Measurements from ENCODE around the gene ADGRL2.

DNA sequence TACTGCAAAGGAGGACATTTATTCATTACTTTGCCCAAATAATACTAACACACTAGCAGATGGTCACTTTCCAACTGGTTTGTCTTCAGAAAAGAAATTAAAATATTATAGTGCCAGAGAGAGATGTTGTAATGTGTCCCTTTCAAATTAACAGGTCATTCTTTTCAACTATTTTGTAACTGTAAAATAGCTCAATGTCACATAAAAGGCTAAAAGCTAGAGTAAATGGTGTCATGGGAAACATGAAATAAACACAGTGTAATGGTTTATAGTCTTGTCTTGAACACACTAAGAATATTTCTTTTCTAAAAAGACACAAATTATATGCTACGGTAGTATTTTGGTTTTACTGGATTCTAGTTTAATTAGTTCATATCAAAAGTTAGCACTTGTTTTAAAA is 77.8 kb downstream of the ADGRL2 start:
- TF ChIP-seq ZNF24 (tag by site-specific recombination; IDR thresholded peaks at IDR 0.05) (no peak), ZNF292 (tag by site-specific recombination; IDR thresholded peaks at IDR 0.05; ENCODE audit: borderline replicate concordance, low read depth) (no peak), ZNF747 (tag by site-specific recombination; IDR thresholded peaks at IDR 0.05) (no peak), ZNF76 (tag by site-specific recombination; IDR thresholded peaks at IDR 0.05; ENCODE audit: borderline replicate concordance, low read depth) (no peak), ZNF169 (tag by site-specific recombination; IDR thresholded peaks at IDR 0.05) (no peak), SETDB1 (IDR thresholded peaks at IDR 0.05; ENCODE audit: insufficient read length, low read length) (no peak)
- TF ChIP-seq, protein P1, sequence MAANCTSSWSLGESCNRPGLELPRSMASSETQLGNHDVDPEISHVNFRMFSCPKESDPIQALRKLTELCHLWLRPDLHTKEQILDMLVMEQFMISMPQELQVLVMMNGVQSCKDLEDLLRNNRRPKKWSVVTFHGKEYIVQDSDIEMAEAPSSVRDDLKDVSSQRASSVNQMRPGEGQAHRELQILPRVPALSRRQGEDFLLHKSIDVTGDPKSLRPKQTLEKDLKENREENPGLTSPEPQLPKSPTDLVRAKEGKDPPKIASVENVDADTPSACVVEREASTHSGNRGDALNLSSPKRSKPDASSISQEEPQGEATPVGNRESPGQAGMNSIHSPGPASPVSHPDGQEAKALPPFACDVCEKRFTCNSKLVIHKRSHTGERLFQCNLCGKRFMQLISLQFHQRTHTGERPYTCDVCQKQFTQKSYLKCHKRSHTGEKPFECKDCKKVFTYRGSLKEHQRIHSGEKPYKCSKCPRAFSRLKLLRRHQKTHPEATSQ (tag by site-specific recombination; IDR thresholded peaks at IDR 0.05): no peak
- TF ChIP-seq, protein P2, sequence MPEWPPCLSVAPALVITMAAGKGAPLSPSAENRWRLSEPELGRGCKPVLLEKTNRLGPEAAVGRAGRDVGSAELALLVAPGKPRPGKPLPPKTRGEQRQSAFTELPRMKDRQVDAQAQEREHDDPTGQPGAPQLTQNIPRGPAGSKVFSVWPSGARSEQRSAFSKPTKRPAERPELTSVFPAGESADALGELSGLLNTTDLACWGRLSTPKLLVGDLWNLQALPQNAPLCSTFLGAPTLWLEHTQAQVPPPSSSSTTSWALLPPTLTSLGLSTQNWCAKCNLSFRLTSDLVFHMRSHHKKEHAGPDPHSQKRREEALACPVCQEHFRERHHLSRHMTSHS (tag by site-specific recombination; IDR thresholded peaks at IDR 0.05): no peak
- TF ChIP-seq, protein P3, sequence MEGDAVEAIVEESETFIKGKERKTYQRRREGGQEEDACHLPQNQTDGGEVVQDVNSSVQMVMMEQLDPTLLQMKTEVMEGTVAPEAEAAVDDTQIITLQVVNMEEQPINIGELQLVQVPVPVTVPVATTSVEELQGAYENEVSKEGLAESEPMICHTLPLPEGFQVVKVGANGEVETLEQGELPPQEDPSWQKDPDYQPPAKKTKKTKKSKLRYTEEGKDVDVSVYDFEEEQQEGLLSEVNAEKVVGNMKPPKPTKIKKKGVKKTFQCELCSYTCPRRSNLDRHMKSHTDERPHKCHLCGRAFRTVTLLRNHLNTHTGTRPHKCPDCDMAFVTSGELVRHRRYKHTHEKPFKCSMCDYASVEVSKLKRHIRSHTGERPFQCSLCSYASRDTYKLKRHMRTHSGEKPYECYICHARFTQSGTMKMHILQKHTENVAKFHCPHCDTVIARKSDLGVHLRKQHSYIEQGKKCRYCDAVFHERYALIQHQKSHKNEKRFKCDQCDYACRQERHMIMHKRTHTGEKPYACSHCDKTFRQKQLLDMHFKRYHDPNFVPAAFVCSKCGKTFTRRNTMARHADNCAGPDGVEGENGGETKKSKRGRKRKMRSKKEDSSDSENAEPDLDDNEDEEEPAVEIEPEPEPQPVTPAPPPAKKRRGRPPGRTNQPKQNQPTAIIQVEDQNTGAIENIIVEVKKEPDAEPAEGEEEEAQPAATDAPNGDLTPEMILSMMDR (tag by site-specific recombination; IDR thresholded peaks at IDR 0.05): no peak
- TF ChIP-seq, protein P4, sequence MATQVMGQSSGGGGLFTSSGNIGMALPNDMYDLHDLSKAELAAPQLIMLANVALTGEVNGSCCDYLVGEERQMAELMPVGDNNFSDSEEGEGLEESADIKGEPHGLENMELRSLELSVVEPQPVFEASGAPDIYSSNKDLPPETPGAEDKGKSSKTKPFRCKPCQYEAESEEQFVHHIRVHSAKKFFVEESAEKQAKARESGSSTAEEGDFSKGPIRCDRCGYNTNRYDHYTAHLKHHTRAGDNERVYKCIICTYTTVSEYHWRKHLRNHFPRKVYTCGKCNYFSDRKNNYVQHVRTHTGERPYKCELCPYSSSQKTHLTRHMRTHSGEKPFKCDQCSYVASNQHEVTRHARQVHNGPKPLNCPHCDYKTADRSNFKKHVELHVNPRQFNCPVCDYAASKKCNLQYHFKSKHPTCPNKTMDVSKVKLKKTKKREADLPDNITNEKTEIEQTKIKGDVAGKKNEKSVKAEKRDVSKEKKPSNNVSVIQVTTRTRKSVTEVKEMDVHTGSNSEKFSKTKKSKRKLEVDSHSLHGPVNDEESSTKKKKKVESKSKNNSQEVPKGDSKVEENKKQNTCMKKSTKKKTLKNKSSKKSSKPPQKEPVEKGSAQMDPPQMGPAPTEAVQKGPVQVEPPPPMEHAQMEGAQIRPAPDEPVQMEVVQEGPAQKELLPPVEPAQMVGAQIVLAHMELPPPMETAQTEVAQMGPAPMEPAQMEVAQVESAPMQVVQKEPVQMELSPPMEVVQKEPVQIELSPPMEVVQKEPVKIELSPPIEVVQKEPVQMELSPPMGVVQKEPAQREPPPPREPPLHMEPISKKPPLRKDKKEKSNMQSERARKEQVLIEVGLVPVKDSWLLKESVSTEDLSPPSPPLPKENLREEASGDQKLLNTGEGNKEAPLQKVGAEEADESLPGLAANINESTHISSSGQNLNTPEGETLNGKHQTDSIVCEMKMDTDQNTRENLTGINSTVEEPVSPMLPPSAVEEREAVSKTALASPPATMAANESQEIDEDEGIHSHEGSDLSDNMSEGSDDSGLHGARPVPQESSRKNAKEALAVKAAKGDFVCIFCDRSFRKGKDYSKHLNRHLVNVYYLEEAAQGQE (tag by site-specific recombination; IDR thresholded peaks at IDR 0.05): no peak
- TF ChIP-seq, protein P5, sequence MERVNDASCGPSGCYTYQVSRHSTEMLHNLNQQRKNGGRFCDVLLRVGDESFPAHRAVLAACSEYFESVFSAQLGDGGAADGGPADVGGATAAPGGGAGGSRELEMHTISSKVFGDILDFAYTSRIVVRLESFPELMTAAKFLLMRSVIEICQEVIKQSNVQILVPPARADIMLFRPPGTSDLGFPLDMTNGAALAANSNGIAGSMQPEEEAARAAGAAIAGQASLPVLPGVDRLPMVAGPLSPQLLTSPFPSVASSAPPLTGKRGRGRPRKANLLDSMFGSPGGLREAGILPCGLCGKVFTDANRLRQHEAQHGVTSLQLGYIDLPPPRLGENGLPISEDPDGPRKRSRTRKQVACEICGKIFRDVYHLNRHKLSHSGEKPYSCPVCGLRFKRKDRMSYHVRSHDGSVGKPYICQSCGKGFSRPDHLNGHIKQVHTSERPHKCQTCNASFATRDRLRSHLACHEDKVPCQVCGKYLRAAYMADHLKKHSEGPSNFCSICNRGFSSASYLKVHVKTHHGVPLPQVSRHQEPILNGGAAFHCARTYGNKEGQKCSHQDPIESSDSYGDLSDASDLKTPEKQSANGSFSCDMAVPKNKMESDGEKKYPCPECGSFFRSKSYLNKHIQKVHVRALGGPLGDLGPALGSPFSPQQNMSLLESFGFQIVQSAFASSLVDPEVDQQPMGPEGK (tag by site-specific recombination; IDR thresholded peaks at IDR 0.05): no peak
